Measurements from ENCODE around the gene SUPT6H. TPM values are rescaled to one million over a fixed set of nuclear protein-coding genes. Genes with fewer than 3 reads are reported as not detected.

The SUPT6H gene
- total and polyA plus RNA-seq, 2 donors (not counting 1 experiment from before 2014, with no cell fraction given) = 34.7 to 61.6 TPM

DNA sequence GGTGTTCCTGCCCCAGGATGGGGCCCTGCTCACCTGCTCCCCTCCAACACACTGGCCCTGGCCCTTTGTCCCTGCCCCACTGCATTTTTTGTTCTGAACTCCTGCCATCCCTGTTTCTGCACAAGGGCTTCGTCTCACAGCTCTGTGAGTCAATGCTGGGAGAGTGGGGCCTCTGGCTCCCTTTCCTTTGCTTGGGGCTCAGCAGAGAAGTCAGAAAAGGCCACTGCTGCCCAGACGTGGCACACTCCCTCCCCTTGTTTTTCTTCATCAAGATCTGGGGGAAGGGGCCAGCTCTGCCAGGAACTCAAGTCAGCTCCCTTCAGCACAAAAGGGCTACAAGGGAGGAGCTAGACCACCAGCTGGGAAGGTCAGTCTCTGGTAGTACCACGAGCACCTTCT is 40.7 kb downstream of the SUPT6H start:
- Histone ChIP-seq H4K20me1 (ENCODE audit: control insufficient read depth, extremely low read depth, insufficient read depth, low read length) (no peaks in the 10 kb centered on the region), H3K9me3 (ENCODE audit: control insufficient read depth, insufficient read depth, low read depth, low read length) (no peaks in the 10 kb centered on the region), H3K79me2 (ENCODE audit: control insufficient read depth, insufficient read depth, low read length) (no peaks in the 10 kb centered on the region), H3K36me3 (ENCODE audit: control insufficient read depth, insufficient read depth, low read length) (peaks cover 44% of the 10 kb centered on the region), H2AFZ (ENCODE audit: low read length) (no peak overlapping the region), H3K4me3 (replicated peaks in 1 of 4; ENCODE audit: control extremely low read depth in 1 of 4, insufficient read depth in 1 of 4, low read depth in 3 of 4, low read length in 4 of 4) (no peak overlapping the region), H3K4me2 (ENCODE audit: extremely low read depth, insufficient read depth, low read length) (no peak overlapping the region), H3K27me3 (ENCODE audit: control insufficient read depth, insufficient read depth, low read length) (no peaks in the 10 kb centered on the region), H3K27ac (ENCODE audit: insufficient read depth, low read length) (no peak overlapping the region), H3K4me1 (ENCODE audit: control insufficient read depth, extremely low read depth, insufficient read depth, low read length) (no peaks in the 10 kb centered on the region), H3K9ac (ENCODE audit: insufficient read depth, low read length) (no peak overlapping the region)
- no peak for DNase-seq (ENCODE audit: low read depth in 2 of 2)
- TF ChIP-seq EZH2 (IDR thresholded peaks at IDR 0.05; ENCODE audit: low read length, missing control alignments) = no peak
- TF ChIP-seq, protein P1, sequence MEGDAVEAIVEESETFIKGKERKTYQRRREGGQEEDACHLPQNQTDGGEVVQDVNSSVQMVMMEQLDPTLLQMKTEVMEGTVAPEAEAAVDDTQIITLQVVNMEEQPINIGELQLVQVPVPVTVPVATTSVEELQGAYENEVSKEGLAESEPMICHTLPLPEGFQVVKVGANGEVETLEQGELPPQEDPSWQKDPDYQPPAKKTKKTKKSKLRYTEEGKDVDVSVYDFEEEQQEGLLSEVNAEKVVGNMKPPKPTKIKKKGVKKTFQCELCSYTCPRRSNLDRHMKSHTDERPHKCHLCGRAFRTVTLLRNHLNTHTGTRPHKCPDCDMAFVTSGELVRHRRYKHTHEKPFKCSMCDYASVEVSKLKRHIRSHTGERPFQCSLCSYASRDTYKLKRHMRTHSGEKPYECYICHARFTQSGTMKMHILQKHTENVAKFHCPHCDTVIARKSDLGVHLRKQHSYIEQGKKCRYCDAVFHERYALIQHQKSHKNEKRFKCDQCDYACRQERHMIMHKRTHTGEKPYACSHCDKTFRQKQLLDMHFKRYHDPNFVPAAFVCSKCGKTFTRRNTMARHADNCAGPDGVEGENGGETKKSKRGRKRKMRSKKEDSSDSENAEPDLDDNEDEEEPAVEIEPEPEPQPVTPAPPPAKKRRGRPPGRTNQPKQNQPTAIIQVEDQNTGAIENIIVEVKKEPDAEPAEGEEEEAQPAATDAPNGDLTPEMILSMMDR (conservative IDR thresholded peaks at IDR 0.05 in 1 of 2, IDR thresholded peaks at IDR 0.05 in 1 of 2; ENCODE audit: low read depth in 1 of 2, low read length in 2 of 2) = no peak

DNA sequence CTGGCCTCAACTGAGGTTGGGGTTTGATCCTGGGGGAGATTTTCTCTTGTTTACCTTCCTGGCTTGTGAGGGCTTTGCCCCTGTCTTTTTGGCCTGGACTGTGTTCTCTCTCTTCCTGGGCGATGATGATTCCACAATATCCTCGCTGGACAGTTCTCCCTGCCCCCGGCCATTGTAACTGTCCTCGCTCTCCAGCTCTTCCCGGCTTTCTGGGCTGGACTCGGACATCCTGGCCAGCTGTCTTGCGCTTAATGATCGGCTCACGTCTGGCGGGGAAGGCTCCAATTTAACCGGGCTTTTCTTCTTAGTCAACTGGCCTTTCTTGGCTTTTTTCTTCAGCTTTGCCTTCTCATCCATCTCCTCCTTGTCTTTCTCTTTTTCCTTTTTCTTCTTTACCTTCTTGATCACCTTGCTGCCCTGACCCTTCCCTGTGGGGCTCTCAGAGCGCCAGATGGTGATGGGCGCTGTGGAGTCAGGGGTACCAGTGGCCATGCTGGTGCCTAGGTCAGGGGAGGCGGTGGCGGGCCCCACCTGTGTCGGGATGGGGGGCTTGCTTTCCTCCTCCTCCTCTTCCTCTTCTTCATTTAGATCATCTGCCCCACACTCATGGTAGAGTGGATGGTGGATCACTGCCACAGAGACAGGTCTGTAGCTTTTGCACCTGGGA is 41.7 kb downstream of the SUPT6H start:
- Histone ChIP-seq H4K20me1 (ENCODE audit: control insufficient read depth, extremely low read depth, insufficient read depth, low read length) (no peaks in the 10 kb centered on the region), H3K9me3 (ENCODE audit: control insufficient read depth, insufficient read depth, low read depth, low read length) (no peaks in the 10 kb centered on the region), H3K4me2 (ENCODE audit: extremely low read depth, insufficient read depth, low read length) (no peak overlapping the region), H3K27ac (ENCODE audit: insufficient read depth, low read length) (no peak overlapping the region), H2AFZ (ENCODE audit: low read length) (no peak overlapping the region), H3K79me2 (ENCODE audit: control insufficient read depth, insufficient read depth, low read length) (no peaks in the 10 kb centered on the region), H3K36me3 (ENCODE audit: control insufficient read depth, insufficient read depth, low read length) (peaks cover 42% of the 10 kb centered on the region), H3K4me3 (replicated peaks in 1 of 4; ENCODE audit: control extremely low read depth in 1 of 4, insufficient read depth in 1 of 4, low read depth in 3 of 4, low read length in 4 of 4) (no peak overlapping the region), H3K27me3 (ENCODE audit: control insufficient read depth, insufficient read depth, low read length) (no peaks in the 10 kb centered on the region), H3K4me1 (ENCODE audit: control insufficient read depth, extremely low read depth, insufficient read depth, low read length) (no peaks in the 10 kb centered on the region), H3K9ac (ENCODE audit: insufficient read depth, low read length) (no peak overlapping the region)
- no peak for TF ChIP-seq EZH2 (IDR thresholded peaks at IDR 0.05; ENCODE audit: low read length, missing control alignments)
- TF ChIP-seq, protein P1 (conservative IDR thresholded peaks at IDR 0.05 in 1 of 2, IDR thresholded peaks at IDR 0.05 in 1 of 2; ENCODE audit: low read depth in 1 of 2, low read length in 2 of 2) = no peak
- DNase-seq (ENCODE audit: low read depth in 2 of 2) = no peak

DNA sequence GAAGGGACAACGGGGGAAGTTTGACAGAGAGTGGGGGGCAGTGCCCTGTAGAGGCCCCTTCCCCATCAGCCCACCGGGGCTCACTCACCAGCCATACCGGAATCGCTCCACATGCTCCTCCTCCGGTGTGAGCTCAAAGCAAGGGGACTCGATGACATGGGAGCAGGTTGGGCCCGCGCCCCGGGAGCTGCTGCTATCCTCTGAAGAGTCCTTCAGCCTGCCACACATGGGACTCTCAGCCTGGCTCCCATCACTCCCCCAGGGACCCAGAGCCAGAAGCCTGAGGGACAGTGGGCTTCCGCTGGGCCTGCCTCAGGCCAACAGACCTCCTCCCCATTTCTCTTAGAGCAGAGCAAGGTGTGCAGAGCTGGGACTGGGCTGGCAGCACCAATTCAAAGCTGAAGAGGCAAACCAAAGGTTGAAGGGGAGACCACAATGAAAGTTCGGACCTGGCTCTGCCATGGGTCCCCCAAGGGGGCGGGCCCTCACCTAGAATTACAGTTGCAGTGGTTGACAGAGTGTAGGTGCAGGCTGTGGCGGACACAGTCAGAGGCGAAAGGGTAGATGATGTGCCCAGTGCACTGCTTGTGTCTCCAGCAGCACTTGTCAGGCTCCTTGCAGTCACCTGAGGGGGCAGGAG is 42.3 kb downstream of the SUPT6H start:
- DNase-seq (ENCODE audit: low read depth in 2 of 2) = no peak
- Histone ChIP-seq H3K4me3 (replicated peaks in 1 of 4; ENCODE audit: control extremely low read depth in 1 of 4, insufficient read depth in 1 of 4, low read depth in 3 of 4, low read length in 4 of 4) (no peak overlapping the region), H3K36me3 (ENCODE audit: control insufficient read depth, insufficient read depth, low read length) (peaks cover 38% of the 10 kb centered on the region), H4K20me1 (ENCODE audit: control insufficient read depth, extremely low read depth, insufficient read depth, low read length) (no peaks in the 10 kb centered on the region), H3K9me3 (ENCODE audit: control insufficient read depth, insufficient read depth, low read depth, low read length) (no peaks in the 10 kb centered on the region), H3K9ac (ENCODE audit: insufficient read depth, low read length) (no peak overlapping the region), H3K27me3 (ENCODE audit: control insufficient read depth, insufficient read depth, low read length) (no peaks in the 10 kb centered on the region), H2AFZ (ENCODE audit: low read length) (no peak overlapping the region), H3K4me1 (ENCODE audit: control insufficient read depth, extremely low read depth, insufficient read depth, low read length) (no peaks in the 10 kb centered on the region), H3K79me2 (ENCODE audit: control insufficient read depth, insufficient read depth, low read length) (no peaks in the 10 kb centered on the region), H3K27ac (ENCODE audit: insufficient read depth, low read length) (no peak overlapping the region), H3K4me2 (ENCODE audit: extremely low read depth, insufficient read depth, low read length) (no peak overlapping the region)
- TF ChIP-seq EZH2 (IDR thresholded peaks at IDR 0.05; ENCODE audit: low read length, missing control alignments) = no peak
- TF ChIP-seq, protein P1 (conservative IDR thresholded peaks at IDR 0.05 in 1 of 2, IDR thresholded peaks at IDR 0.05 in 1 of 2; ENCODE audit: low read depth in 1 of 2, low read length in 2 of 2) = no peak
